Measurements from ENCODE around the gene PKP4.

Gene PKP4

GRCh38 chr2:158411748-158412147, 45.0 kb upstream of the PKP4 start:
- no peak overlapping the region for H3K4me3 ChIP-seq (ENCODE audit: insufficient read depth, low read length, poor library complexity, severe bottlenecking)
- H3K9ac ChIP-seq (ENCODE audit: low read length): no peak overlapping the region
- no peaks in the 10 kb centered on the region for H3F3A ChIP-seq (ENCODE audit: insufficient read depth)
- TF ChIP-seq CTCF (IDR thresholded peaks at IDR 0.05; ENCODE audit: insufficient read depth, low read length, poor library complexity, severe bottlenecking) (no peak), EZH2phosphoT487 (conservative IDR thresholded peaks at IDR 0.05; ENCODE audit: low read length) (no peak)
- no peaks in the 10 kb centered on the region for H3K36me3 ChIP-seq (ENCODE audit: low read length)
- H3K79me2 ChIP-seq (ENCODE audit: insufficient read depth, low read length): no peaks in the 10 kb centered on the region
- H3K27me3 ChIP-seq (ENCODE audit: low read length): no peaks in the 10 kb centered on the region
- H3K9me2 ChIP-seq (replicated peaks; ENCODE audit: insufficient read depth, low read length): no peaks in the 10 kb centered on the region
- H3K9me3 ChIP-seq (ENCODE audit: insufficient read depth, low read length): no peaks in the 10 kb centered on the region
- no peaks in the 10 kb centered on the region for H4K20me1 ChIP-seq (ENCODE audit: low read depth, low read length)
- H2AFZ ChIP-seq (ENCODE audit: low read depth, low read length, severe bottlenecking): no peak overlapping the region
- H3K4me2 ChIP-seq (ENCODE audit: low read depth, low read length, poor library complexity, severe bottlenecking): no peak overlapping the region
- H3K27ac ChIP-seq (ENCODE audit: low read depth, low read length): no peak overlapping the region

- no peak overlapping the region for H2AFZ ChIP-seq (ENCODE audit: low read depth, low read length, severe bottlenecking)
- TF ChIP-seq EZH2phosphoT487 (conservative IDR thresholded peaks at IDR 0.05; ENCODE audit: low read length) (no peak), CTCF (IDR thresholded peaks at IDR 0.05; ENCODE audit: insufficient read depth, low read length, poor library complexity, severe bottlenecking) (no peak)
- H3K27ac ChIP-seq (ENCODE audit: low read depth, low read length): no peak overlapping the region
- H3K4me3 ChIP-seq (ENCODE audit: insufficient read depth, low read length, poor library complexity, severe bottlenecking): no peak overlapping the region
- no peak overlapping the region for H3K9ac ChIP-seq (ENCODE audit: low read length)
- no peak overlapping the region for H3K4me2 ChIP-seq (ENCODE audit: low read depth, low read length, poor library complexity, severe bottlenecking)
- H3K36me3 ChIP-seq (ENCODE audit: low read length): no peaks in the 10 kb centered on the region
- no peaks in the 10 kb centered on the region for H3F3A ChIP-seq (ENCODE audit: insufficient read depth)
- no peaks in the 10 kb centered on the region for H3K9me3 ChIP-seq (ENCODE audit: insufficient read depth, low read length)
- no peaks in the 10 kb centered on the region for H4K20me1 ChIP-seq (ENCODE audit: low read depth, low read length)
- no peaks in the 10 kb centered on the region for H3K79me2 ChIP-seq (ENCODE audit: insufficient read depth, low read length)
- no peaks in the 10 kb centered on the region for H3K9me2 ChIP-seq (replicated peaks; ENCODE audit: insufficient read depth, low read length)
- no peaks in the 10 kb centered on the region for H3K27me3 ChIP-seq (ENCODE audit: low read length)
Observed at GRCh38 chr2:158412206-158412605, 44.5 kb upstream of the PKP4 start.

GRCh38 chr2:158413581-158413980, 43.2 kb upstream of the PKP4 start:
- Histone ChIP-seq H3K27me3 (ENCODE audit: low read length) (no peaks in the 10 kb centered on the region), H3K36me3 (ENCODE audit: low read length) (no peaks in the 10 kb centered on the region), H3K9ac (ENCODE audit: low read length) (no peak overlapping the region), H4K20me1 (ENCODE audit: low read depth, low read length) (no peaks in the 10 kb centered on the region), H3K9me3 (ENCODE audit: insufficient read depth, low read length) (no peaks in the 10 kb centered on the region), H3K79me2 (ENCODE audit: insufficient read depth, low read length) (no peaks in the 10 kb centered on the region), H2AFZ (ENCODE audit: low read depth, low read length, severe bottlenecking) (no peak overlapping the region), H3K9me2 (replicated peaks; ENCODE audit: insufficient read depth, low read length) (no peaks in the 10 kb centered on the region), H3K4me3 (ENCODE audit: insufficient read depth, low read length, poor library complexity, severe bottlenecking) (no peak overlapping the region), H3K4me2 (ENCODE audit: low read depth, low read length, poor library complexity, severe bottlenecking) (no peak overlapping the region), H3K27ac (ENCODE audit: low read depth, low read length) (no peak overlapping the region), H3F3A (ENCODE audit: insufficient read depth) (no peaks in the 10 kb centered on the region)
- no peak for TF ChIP-seq CTCF (IDR thresholded peaks at IDR 0.05; ENCODE audit: insufficient read depth, low read length, poor library complexity, severe bottlenecking)
- TF ChIP-seq EZH2phosphoT487 (conservative IDR thresholded peaks at IDR 0.05; ENCODE audit: low read length): no peak
